ENCODE measurements around the gene NSL1.

DNA sequence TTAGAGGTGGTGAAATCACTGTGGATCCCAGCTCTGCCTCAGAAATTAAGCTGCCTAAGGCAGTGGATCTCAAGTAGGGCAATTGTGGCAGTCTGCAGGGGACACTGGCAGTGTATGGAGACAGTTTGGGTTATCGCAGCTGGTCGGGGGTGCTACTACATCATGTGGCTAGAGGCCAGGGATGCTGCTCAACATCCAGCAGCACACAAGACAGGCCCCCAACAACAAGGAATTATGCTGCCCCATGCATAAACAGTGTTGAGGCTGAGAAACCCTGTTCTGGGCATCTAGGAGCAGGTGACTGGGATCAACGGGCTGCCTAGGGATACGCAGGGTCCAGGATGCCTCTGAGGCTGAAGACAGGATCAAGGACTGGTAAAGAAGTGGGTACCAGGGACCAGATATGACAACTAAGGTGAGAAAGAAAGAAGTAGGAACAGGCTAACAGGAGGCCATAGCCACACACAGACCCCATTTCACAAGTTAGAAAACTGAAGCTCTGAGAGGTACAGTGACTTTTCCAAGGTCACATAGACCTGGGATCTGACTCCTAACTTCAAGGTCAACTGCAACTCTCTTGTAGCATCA is 100.7 kb downstream of the NSL1 start:
- no peak for TF ChIP-seq EZH2 (IDR thresholded peaks at IDR 0.05; ENCODE audit: borderline replicate concordance, low read depth, low read length, severe bottlenecking)
- TF ChIP-seq, protein P1, sequence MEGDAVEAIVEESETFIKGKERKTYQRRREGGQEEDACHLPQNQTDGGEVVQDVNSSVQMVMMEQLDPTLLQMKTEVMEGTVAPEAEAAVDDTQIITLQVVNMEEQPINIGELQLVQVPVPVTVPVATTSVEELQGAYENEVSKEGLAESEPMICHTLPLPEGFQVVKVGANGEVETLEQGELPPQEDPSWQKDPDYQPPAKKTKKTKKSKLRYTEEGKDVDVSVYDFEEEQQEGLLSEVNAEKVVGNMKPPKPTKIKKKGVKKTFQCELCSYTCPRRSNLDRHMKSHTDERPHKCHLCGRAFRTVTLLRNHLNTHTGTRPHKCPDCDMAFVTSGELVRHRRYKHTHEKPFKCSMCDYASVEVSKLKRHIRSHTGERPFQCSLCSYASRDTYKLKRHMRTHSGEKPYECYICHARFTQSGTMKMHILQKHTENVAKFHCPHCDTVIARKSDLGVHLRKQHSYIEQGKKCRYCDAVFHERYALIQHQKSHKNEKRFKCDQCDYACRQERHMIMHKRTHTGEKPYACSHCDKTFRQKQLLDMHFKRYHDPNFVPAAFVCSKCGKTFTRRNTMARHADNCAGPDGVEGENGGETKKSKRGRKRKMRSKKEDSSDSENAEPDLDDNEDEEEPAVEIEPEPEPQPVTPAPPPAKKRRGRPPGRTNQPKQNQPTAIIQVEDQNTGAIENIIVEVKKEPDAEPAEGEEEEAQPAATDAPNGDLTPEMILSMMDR (IDR thresholded peaks at IDR 0.05; ENCODE audit: borderline replicate concordance, extremely low read depth, low read length, poor library complexity, severe bottlenecking) = no peak
